ENCODE results near the gene DNAH17.

Gene DNAH17

GRCh38 chr17:78423961-78424675, 153.1 kb downstream of the DNAH17 start:
- DNase-seq, result no peak

GRCh38 chr17:78422872-78423588, 154.2 kb downstream of the DNAH17 start:
- no peak for DNase-seq

- DNase-seq, result no peak
These were observed 155.0 kb downstream of the DNAH17 start for GRCh38 chr17:78422267-78422605.

- DNase-seq, result peak; percentile 49
These were observed 155.5 kb downstream of the DNAH17 start for GRCh38 chr17:78421534-78422266.

GRCh38 chr17:78421084-78421533, 156.1 kb downstream of the DNAH17 start:
- DNase-seq, result no peak

GRCh38 chr17:78419970-78420815, 157.0 kb downstream of the DNAH17 start:
- no peak for DNase-seq

GRCh38 chr17:78418326-78419026, 158.7 kb downstream of the DNAH17 start:
- DNase-seq, result peak; percentile 18

GRCh38 chr17:78417531-78417909, 159.7 kb downstream of the DNAH17 start:
- no peak for DNase-seq

GRCh38 chr17:78416791-78417530, 160.2 kb downstream of the DNAH17 start:
- DNase-seq, result peak; percentile 45

GRCh38 chr17:78415821-78416711, 161.1 kb downstream of the DNAH17 start:
- peak; percentile 34 for DNase-seq

GRCh38 chr17:78414178-78415162, 162.7 kb downstream of the DNAH17 start:
- no peak for DNase-seq

GRCh38 chr17:78412403-78412802, 164.8 kb downstream of the DNAH17 start:
- DNase-seq, result peak; percentile 16

- DNase-seq, result no peak
These were observed 165.8 kb downstream of the DNAH17 start for GRCh38 chr17:78411241-78411857.

- DNase-seq, result peak; percentile 81
These were observed 167.8 kb downstream of the DNAH17 start for GRCh38 chr17:78409191-78409928.

- no peak for DNase-seq
These were observed 168.6 kb downstream of the DNAH17 start for GRCh38 chr17:78408476-78409050.

GRCh38 chr17:78407387-78408000, 169.7 kb downstream of the DNAH17 start:
- DNase-seq, result no peak

- DNase-seq, result no peak
These were observed 170.3 kb downstream of the DNAH17 start for GRCh38 chr17:78406920-78407319.

All from NCI-H2029 (cell line).